ENCODE data around the gene CCN2.

GRCh38 chr6:131910956-131911355 lies 40.2 kb downstream of the CCN2 start:
- TF ChIP-seq RELA (CRISPR knock-in tag; IDR thresholded peaks at IDR 0.05; ENCODE audit: borderline replicate concordance) (no peak), CTCF (IDR thresholded peaks at IDR 0.05) (no peak), ZNF281 (CRISPR knock-in tag; IDR thresholded peaks at IDR 0.05) (no peak), AFF4 (CRISPR knock-in tag; IDR thresholded peaks at IDR 0.05; ENCODE audit: borderline replicate concordance) (no peak)
